HG03575 (cell line): ENCODE data around the gene SMAD3.

Experiments
- ATAC-seq: cut with Tn5 transposase; IDR thresholded peaks from one replicate; pipeline ENCODE4 v1.9.1; 2021; ENCODE audit not compliant: unreplicated experiment, insufficient number of reproducible peaks, low FRiP score; ENCODE audit errors: extremely low read depth

SMAD3 gene

GRCh38 chr15:67103869-67104268, 38.5 kb downstream of the SMAD3 start:
- ATAC-seq, result no peak

GRCh38 chr15:67104510-67104909, 39.1 kb downstream of the SMAD3 start:
- no peak for ATAC-seq

- no peak for ATAC-seq
Measured at GRCh38 chr15:67105065-67105951, 39.9 kb downstream of the SMAD3 start.

GRCh38 chr15:67105991-67106763, 40.8 kb downstream of the SMAD3 start:
- no peak for ATAC-seq

- no peak for ATAC-seq
Measured at GRCh38 chr15:67106764-67107013, 41.3 kb downstream of the SMAD3 start.

GRCh38 chr15:67107014-67107812, 41.8 kb downstream of the SMAD3 start:
- ATAC-seq, result no peak

GRCh38 chr15:67108122-67108961, 42.9 kb downstream of the SMAD3 start:
- ATAC-seq, result no peak

GRCh38 chr15:67109141-67110034, 44.0 kb downstream of the SMAD3 start:
- ATAC-seq, result no peak

- no peak for ATAC-seq
Measured at GRCh38 chr15:67110361-67110781, 45.0 kb downstream of the SMAD3 start.

- ATAC-seq, result no peak
Measured at GRCh38 chr15:67110958-67111864, 45.8 kb downstream of the SMAD3 start.

- no peak for ATAC-seq
Measured at GRCh38 chr15:67114046-67114445, 48.6 kb downstream of the SMAD3 start.

- ATAC-seq, result no peak
Measured at GRCh38 chr15:67114846-67115585, 49.6 kb downstream of the SMAD3 start.

GRCh38 chr15:67115586-67115969, 50.2 kb downstream of the SMAD3 start:
- no peak for ATAC-seq

GRCh38 chr15:67116742-67117141, 51.3 kb downstream of the SMAD3 start:
- ATAC-seq, result no peak

- ATAC-seq, result no peak
Measured at GRCh38 chr15:67117370-67117769, 52.0 kb downstream of the SMAD3 start.

GRCh38 chr15:67118808-67119207, 53.4 kb downstream of the SMAD3 start:
- no peak for ATAC-seq
